GM23338 (cell line): ENCODE data around the gene SCART1. TPM values are rescaled to one million over a fixed set of nuclear protein-coding genes. Genes with fewer than 3 reads are reported as not detected.

Experiments
- ATAC-seq: fragments of 200-7000 bp; cut with Tn5 transposase; 3 replicates; pipeline ENCODE4 v1.9.1; 2020
- DNase-seq: peaks from one replicate; pipeline ENCODE4 v3.0.0-alpha.2; 2015; ENCODE audit warnings: low spot score
- H2AFZ ChIP-seq: fragments of 200-600 bp; sonication (generic); 2 replicates; pipeline ENCODE4 v1.8.0; 2016; ENCODE audit warnings: antibody characterized with exemption, mild to moderate bottlenecking, moderate library complexity
- H3F3A ChIP-seq: fragments of 200-600 bp; sonication (generic); replicated peaks from 2 replicates; pipeline ENCODE4 v1.8.0; 2017; ENCODE audit warnings: antibody characterized with exemption, mixed run types, low read depth
- H3K27ac ChIP-seq: fragments of 200-600 bp; sonication (generic); 2 replicates; pipeline ENCODE4 v1.6.1; 2016; ENCODE audit warnings: low read depth
- H3K27me3 ChIP-seq: fragments of 200-600 bp; sonication (generic); 2 replicates; pipeline ENCODE4 v1.8.0; 2016; ENCODE audit warnings: mild to moderate bottlenecking, mixed run types, moderate library complexity; ENCODE audit not compliant: insufficient read depth
- H3K36me3 ChIP-seq: fragments of 200-600 bp; sonication (generic); 2 replicates; pipeline ENCODE4 v1.8.0; 2016; ENCODE audit warnings: mild to moderate bottlenecking; ENCODE audit not compliant: insufficient read depth
- H3K4me1 ChIP-seq: fragments of 200-600 bp; sonication (generic); 2 replicates; pipeline ENCODE4 v1.8.0; 2016; ENCODE audit warnings: mild to moderate bottlenecking, moderate library complexity; ENCODE audit not compliant: insufficient read depth
- H3K4me2 ChIP-seq: fragments of 200-600 bp; sonication (generic); 2 replicates; pipeline ENCODE4 v1.7.1; 2017; ENCODE audit warnings: mixed run types
- H3K4me3 ChIP-seq: fragments of 200-600 bp; sonication (generic); 2 replicates; pipeline ENCODE4 v1.6.1; 2016; ENCODE audit warnings: mixed run types
- H3K79me2 ChIP-seq: fragments of 200-600 bp; sonication (generic); replicated peaks from 2 replicates; pipeline ENCODE4 v1.8.0; 2017; ENCODE audit warnings: mild to moderate bottlenecking; ENCODE audit not compliant: insufficient read depth
- H3K9me2 ChIP-seq: fragments of 200-600 bp; sonication (generic); 2 replicates; pipeline ENCODE4 v1.8.0; 2017; ENCODE audit not compliant: insufficient read depth
- H4K20me1 ChIP-seq: fragments of 200-600 bp; sonication (generic); replicated peaks from 2 replicates; pipeline ENCODE4 v1.8.0; 2017; ENCODE audit warnings: mild to moderate bottlenecking; ENCODE audit not compliant: insufficient read depth
- H3K27ac Mint-ChIP-seq: 2 replicates; pipeline ENCODE4 v1.8.0; 2020; ENCODE audit warnings: inconsistent platforms, mild to moderate bottlenecking, moderate library complexity, mixed read lengths
- H3K27me3 Mint-ChIP-seq: 3 replicates; pipeline ENCODE4 v1.8.0; 2022; ENCODE audit warnings: low read depth, mild to moderate bottlenecking, moderate library complexity, mixed read lengths, inconsistent platforms; ENCODE audit not compliant: insufficient read depth, poor library complexity
- H3K36me3 Mint-ChIP-seq: 3 replicates; pipeline ENCODE4 v1.8.0; 2021; ENCODE audit warnings: low read depth, mild to moderate bottlenecking, inconsistent platforms, moderate library complexity, mixed read lengths
- H3K4me1 Mint-ChIP-seq: 3 replicates; pipeline ENCODE4 v1.8.0; 2020; ENCODE audit warnings: mild to moderate bottlenecking, inconsistent platforms, mixed read lengths
- H3K4me3 Mint-ChIP-seq: 3 replicates; pipeline ENCODE4 v1.8.0; 2021; ENCODE audit warnings: moderate library complexity, mild to moderate bottlenecking, inconsistent platforms, mixed read lengths
- H3K9me3 Mint-ChIP-seq: 3 replicates; pipeline ENCODE4 v1.8.0; 2020; ENCODE audit warnings: moderate library complexity, mild to moderate bottlenecking, inconsistent platforms, mixed read lengths
- CTCF ChIP-seq, 2 experiments: fragments of 200-600 bp in 1 of 2; sonication (generic) in 1 of 2; conservative IDR thresholded peaks; 2 replicates each; pipeline versions ENCODE4 v1.5.1 to v1.6.1; 2016 to 2017; ENCODE audit warnings: antibody characterized with exemption in 2 of 2, low read depth in 2 of 2, mild to moderate bottlenecking in 2 of 2, moderate library complexity in 1 of 2
- ETS1 ChIP-seq: IDR thresholded peaks from 2 replicates; pipeline ENCODE4 v1.6.1; 2016; ENCODE audit warnings: antibody characterized with exemption
- EZH2phosphoT487 ChIP-seq: fragments of 200-600 bp; sonication (generic); IDR thresholded peaks from one replicate; pipeline ENCODE4 v1.8.1; 2018; ENCODE audit warnings: antibody characterized with exemption; ENCODE audit not compliant: unreplicated experiment
- JUNB ChIP-seq: IDR thresholded peaks from one replicate; pipeline ENCODE4 v1.6.1; 2016; ENCODE audit warnings: antibody characterized with exemption; ENCODE audit not compliant: unreplicated experiment
- NANOG ChIP-seq: IDR thresholded peaks from 2 replicates; pipeline ENCODE4 v1.6.1; 2016; ENCODE audit warnings: antibody characterized with exemption, borderline replicate concordance
- POLR2AphosphoS5 ChIP-seq: IDR thresholded peaks from 2 replicates; pipeline ENCODE4 v1.6.1; 2016; ENCODE audit warnings: antibody characterized with exemption, low read depth
- REST ChIP-seq: IDR thresholded peaks from one replicate; pipeline ENCODE4 v1.6.1; 2018; ENCODE audit warnings: antibody characterized with exemption; ENCODE audit not compliant: unreplicated experiment
- STAT1 ChIP-seq: IDR thresholded peaks from one replicate; pipeline ENCODE4 v1.6.1; 2016; ENCODE audit warnings: antibody characterized with exemption; ENCODE audit not compliant: unreplicated experiment
- ZNF114 ChIP-seq: fragments of 250-450 bp; sonication (Bioruptor Pico); IDR thresholded peaks from 2 replicates; pipeline ENCODE4 v1.5.0; 2020; ENCODE audit warnings: mild to moderate bottlenecking, moderate library complexity
- ZNF331 ChIP-seq: fragments of 250-450 bp; sonication (Bioruptor Pico); IDR thresholded peaks from 2 replicates; pipeline ENCODE4 v1.5.0; 2020; ENCODE audit warnings: low read depth, mild to moderate bottlenecking, moderate library complexity
- ZNF462 ChIP-seq: fragments of 250-450 bp; sonication (Bioruptor Pico); IDR thresholded peaks from 2 replicates; pipeline ENCODE4 v1.5.0; 2020; ENCODE audit warnings: mild to moderate bottlenecking, moderate library complexity
- polyA plus RNA-seq: library from polyadenylated mRNA; unstranded; fragments of >200 nt; fragmentation: Nextera tagmentation; extraction: Ambion mirVana; gene quantifications from 2 replicates; pipeline ENCODE4 v1.2.1, GENCODE V29; 2016
- total RNA-seq: library from RNA; depleted of rRNA; stranded (reverse); fragments of >200 nt; shearing (Covaris generic); gene quantifications from 2 replicates; pipeline ENCODE4 v1.2.3, GENCODE V29; 2014

SCART1 gene
- total and polyA plus RNA-seq, 2 experiments from 2014 or later, result 0.59 TPM; not detected in 1

GRCh38 chr10:133442967-133443924, 10.5 kb upstream of the SCART1 start:
- H2AFZ ChIP-seq, result no peak overlapping the region
- no peak for DNase-seq
- Mint-ChIP-seq H3K4me1 (no peaks in the 10 kb centered on the region), H3K4me3 (no peak overlapping the region), H3K27ac (no peak overlapping the region), H3K36me3 (peaks cover 31% of the 10 kb centered on the region), H3K9me3 (peaks cover 84% of the 10 kb centered on the region), H3K27me3 (peaks cover 5% of the 10 kb centered on the region)
- ATAC-seq, result no peak
- TF ChIP-seq NANOG, result no peak
- no peak for TF ChIP-seq POLR2AphosphoS5
- no peak for TF ChIP-seq ETS1
- no peak for TF ChIP-seq ZNF331 (CRISPR knock-in tag)
- no peak for TF ChIP-seq ZNF462 (CRISPR knock-in tag)
- no peak for TF ChIP-seq JUNB
- no peak for TF ChIP-seq REST
- TF ChIP-seq STAT1, result no peak
- no peak for TF ChIP-seq CTCF (conservative IDR thresholded peaks at IDR 0.05; ENCODE audit: low read depth in 2 of 2)
- no peak for TF ChIP-seq EZH2phosphoT487
- no peak for TF ChIP-seq ZNF114 (CRISPR knock-in tag)
- H3K36me3 ChIP-seq, result no peaks in the 10 kb centered on the region
- no peak overlapping the region for H3K4me2 ChIP-seq
- H3K27ac ChIP-seq, result no peak overlapping the region
- H3K79me2 ChIP-seq, result no peaks in the 10 kb centered on the region
- no peaks in the 10 kb centered on the region for H3K4me1 ChIP-seq
- H3F3A ChIP-seq, result no peaks in the 10 kb centered on the region
- no peaks in the 10 kb centered on the region for H4K20me1 ChIP-seq
- no peaks in the 10 kb centered on the region for H3K27me3 ChIP-seq
- H3K9me2 ChIP-seq, result no peaks in the 10 kb centered on the region
- no peak overlapping the region for H3K4me3 ChIP-seq
